Astrocyte (in vitro differentiated cells and primary cell): Measurements from ENCODE around the gene CACNA1A.

ENCODE experiments used
- CTCF ChIP-seq: IDR thresholded peaks from 2 replicates; pipeline ENCODE4 v1.5.1; 2011; ENCODE audit warnings: low read depth, mild to moderate bottlenecking, inconsistent platforms, low read length, moderate library complexity; ENCODE audit not compliant: insufficient read depth
- EZH2 ChIP-seq: IDR thresholded peaks from 2 replicates; pipeline ENCODE4 v1.6.1; 2012; ENCODE audit warnings: mild to moderate bottlenecking, low read length, inconsistent platforms; ENCODE audit not compliant: insufficient read depth

GRCh38 chr19:13429563-13429962, 76.7 kb downstream of the CACNA1A start:
- TF ChIP-seq EZH2 (no peak), CTCF (no peak)
